Cardiac fibroblast (primary cell): ENCODE results near the gene NUDT15.
A peak's percentile ranks its signal among the peaks of the same experiment; 100 is the strongest.

Experiments
- DNase-seq, 2 donors: peaks; one replicate each; pipeline versions ENCODE4 v3.0.0 to v3.0.0-alpha.2; 2010; ENCODE audit warnings: low read depth in 2 of 2
- H3K4me3 ChIP-seq, 2 donors: replicated peaks in 1 of 2; 1 replicate in 1 of 2; 2 replicates in 1 of 2; pipeline ENCODE4 v1.5.1; 2011; ENCODE audit warnings: low read depth in 2 of 2, low read length in 2 of 2, mild to moderate bottlenecking in 2 of 2, moderate library complexity in 1 of 2
- TF ChIP-seq, protein P1 (sequence below): IDR thresholded peaks from one replicate; pipeline ENCODE4 v1.5.1; 2011; ENCODE audit warnings: low read depth, mild to moderate bottlenecking, low read length, inconsistent platforms

NUDT15 gene

DNA sequence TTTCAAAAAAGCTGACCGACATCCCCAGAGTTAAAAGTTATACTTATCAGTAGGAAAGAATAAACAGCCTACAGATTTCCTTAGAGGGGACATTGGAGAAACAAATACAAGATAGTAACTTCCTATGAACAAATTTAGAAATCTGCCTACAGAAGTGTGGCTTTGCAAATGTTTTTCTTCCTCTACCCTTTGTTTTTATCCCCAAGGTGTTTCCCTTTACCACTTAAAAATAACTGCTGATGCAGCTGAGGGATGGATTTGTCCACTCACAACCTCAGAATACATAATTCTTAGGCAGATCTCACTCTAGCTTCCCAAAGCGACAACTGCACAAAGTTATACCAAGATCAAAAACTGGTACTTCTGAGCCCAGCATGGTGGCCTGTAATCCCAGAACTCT lies 36.5 kb downstream of the NUDT15 start:
- DNase-seq: no peak
- TF ChIP-seq, protein P1, sequence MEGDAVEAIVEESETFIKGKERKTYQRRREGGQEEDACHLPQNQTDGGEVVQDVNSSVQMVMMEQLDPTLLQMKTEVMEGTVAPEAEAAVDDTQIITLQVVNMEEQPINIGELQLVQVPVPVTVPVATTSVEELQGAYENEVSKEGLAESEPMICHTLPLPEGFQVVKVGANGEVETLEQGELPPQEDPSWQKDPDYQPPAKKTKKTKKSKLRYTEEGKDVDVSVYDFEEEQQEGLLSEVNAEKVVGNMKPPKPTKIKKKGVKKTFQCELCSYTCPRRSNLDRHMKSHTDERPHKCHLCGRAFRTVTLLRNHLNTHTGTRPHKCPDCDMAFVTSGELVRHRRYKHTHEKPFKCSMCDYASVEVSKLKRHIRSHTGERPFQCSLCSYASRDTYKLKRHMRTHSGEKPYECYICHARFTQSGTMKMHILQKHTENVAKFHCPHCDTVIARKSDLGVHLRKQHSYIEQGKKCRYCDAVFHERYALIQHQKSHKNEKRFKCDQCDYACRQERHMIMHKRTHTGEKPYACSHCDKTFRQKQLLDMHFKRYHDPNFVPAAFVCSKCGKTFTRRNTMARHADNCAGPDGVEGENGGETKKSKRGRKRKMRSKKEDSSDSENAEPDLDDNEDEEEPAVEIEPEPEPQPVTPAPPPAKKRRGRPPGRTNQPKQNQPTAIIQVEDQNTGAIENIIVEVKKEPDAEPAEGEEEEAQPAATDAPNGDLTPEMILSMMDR: no peak
- H3K4me3 ChIP-seq: no peak overlapping the region

DNA sequence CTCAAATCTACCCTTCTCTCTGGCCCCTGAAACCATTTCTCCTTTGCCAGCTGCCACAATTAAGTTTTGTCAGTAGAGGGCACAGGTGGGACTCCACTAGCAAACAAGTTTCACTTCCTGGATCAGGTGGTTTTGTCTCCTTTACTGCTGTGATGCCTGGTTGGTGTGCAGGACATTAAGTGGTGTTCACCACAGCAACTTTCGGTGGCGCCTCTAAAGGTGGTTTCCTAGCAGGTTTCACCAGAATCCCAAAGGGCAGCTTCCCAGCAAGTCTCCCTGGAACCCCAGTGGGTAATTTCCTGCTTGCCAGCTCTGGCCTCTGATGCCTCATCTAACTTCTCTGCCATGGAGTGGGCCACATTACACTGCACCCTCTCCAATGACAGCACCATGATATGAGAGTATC lies 40.7 kb downstream of the NUDT15 start:
- H3K4me3 ChIP-seq: no peak overlapping the region
- DNase-seq: peak in 1 of 2 donors; percentile 15
- TF ChIP-seq, protein P1: peak; percentile 14

DNA sequence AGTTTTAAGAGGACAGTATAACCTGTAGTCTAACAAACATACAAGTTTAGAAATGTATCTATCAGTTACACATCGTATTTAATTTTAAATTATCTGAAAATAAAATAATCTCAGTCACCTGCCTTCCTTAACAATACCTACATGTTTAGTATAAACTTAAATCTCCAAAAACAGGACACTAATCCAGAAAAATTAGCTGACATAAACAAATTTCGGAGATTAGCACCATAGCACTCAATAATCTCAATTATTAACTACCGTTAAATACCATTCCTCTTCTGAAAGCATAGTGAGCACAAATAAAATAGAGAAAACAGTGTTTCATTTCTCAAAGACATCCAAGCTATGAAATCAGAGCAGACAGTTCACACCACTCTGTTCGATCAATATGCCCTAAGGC lies 44.2 kb downstream of the NUDT15 start:
- TF ChIP-seq, protein P1: no peak
- no peak for DNase-seq
- no peak overlapping the region for H3K4me3 ChIP-seq

DNA sequence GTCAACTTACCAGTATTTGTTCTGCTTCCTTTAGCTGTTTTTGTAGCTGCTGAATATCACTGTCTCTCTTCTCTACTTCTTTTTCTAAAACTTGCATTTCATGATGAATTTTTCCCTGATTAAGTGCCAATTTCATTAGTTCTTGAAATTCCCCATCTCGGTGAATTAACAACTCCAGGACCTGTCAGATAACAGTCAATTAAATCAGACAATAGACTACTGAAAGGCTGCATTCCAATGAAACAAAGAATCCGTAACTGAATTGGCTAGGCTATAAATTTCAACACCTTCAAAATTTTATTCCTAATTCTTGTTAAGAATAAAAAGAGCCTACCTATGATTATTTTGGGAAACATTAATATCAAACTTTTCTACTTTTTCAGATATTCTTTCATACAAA lies 48.7 kb downstream of the NUDT15 start:
- TF ChIP-seq, protein P1: no peak
- no peak overlapping the region for H3K4me3 ChIP-seq
- no peak for DNase-seq

DNA sequence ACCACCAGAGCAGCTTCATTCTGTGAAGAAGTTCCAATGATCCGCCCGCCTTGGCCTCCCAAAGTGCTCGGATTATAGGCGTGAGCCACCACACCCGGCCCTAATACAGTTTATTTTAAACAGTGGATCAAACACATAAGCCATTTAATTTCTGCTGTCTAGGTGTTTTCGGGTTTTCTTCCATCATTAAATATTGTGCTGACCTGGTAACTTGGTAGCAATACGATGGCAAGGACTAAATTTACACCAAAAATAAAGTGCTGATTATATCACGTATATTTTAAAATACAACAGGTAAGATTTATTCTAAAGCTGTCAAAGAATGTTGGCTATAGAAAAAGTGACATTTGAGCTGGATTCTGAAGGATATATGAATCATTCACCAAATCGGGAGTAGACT lies 56.1 kb downstream of the NUDT15 start:
- TF ChIP-seq, protein P1: no peak
- H3K4me3 ChIP-seq: peak overlapping the region in 1 of 2 donors; percentile 99
- DNase-seq: no peak

DNA sequence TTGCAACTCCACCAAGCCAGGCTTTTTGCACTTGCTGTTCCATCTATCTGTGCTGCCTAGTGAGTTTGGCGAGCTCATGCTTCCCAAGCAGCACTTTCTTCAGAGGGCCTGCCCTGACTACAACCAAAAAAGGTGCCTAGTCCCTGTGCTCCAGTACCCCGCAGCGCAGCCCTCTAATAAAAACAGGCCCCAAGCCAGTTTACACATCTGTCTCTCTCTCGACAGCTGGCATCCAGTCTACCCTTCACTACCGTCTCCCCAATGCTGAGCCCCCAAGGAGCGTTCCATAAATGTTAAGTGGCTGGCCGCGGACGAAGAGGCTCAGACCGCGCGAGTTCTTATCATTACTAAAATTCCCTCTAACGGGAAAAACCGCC lies 56.9 kb downstream of the NUDT15 start:
- H3K4me3 ChIP-seq: peak overlapping the region; percentile 99
- DNase-seq: no peak
- TF ChIP-seq, protein P1: no peak

DNA sequence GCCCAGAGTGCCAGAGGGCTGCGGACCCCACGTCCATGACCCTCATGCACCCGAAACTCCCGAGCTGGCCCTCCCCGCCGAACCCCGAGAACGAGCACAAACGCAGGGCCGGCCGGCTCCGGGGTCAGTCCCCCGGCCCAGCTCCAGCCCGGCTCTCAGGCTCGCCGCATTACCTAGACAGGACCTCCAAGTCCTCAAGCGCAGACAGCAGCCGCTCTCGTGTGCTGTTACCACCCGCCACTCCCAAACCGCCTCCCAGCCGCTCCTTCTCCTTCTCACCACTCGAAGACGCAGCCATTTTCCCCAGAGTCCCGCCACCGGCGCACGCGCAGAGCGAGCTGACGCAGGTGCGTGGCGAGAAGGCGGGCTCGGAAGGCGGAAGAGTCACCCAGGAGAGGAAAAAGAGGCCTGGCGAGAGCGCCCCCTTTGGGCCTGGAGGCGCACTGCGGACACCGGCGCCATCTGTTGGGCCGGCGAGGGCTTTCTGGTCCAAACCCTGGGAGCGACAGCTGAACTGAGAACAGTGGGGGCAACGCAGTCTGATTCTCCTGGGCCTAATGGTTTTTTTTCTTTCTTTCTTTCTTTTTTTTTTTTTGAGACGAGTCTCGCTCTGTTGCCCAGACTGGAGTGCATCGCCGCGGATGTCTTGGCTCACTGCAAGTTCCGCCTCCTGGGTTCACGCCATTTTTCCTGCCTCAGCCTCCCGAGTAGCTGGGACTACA lies 57.4 kb downstream of the NUDT15 start, which contains the start of gene MED4:
Gene MED4, minus strand, starts transcription at position 324 of the 722 bp plus-strand sequence. Its CDS starts 26 bp downstream, at position 298.
- DNase-seq: peak; percentile 96
- peak within 1 kb of the TSS; percentile 99 for H3K4me3 ChIP-seq
- TF ChIP-seq, protein P1: peak; percentile 100
